AG09309 (cell line): Measurements from ENCODE around the gene IL3RA.
A peak's percentile ranks its signal among the peaks of the same experiment; 100 is the strongest.

Experiments
- DNase-seq: peaks from one replicate; pipeline ENCODE4 v3.0.0-alpha.2; 2010; ENCODE audit warnings: low read depth
- H3K4me3 ChIP-seq: 2 replicates; pipeline ENCODE4 v1.5.1; 2011; ENCODE audit warnings: mild to moderate bottlenecking, low read depth, low read length, moderate library complexity; ENCODE audit not compliant: control insufficient read depth
- TF ChIP-seq, protein P1 (sequence below): IDR thresholded peaks from 2 replicates; pipeline ENCODE4 v1.5.1; 2011; ENCODE audit warnings: mild to moderate bottlenecking, low read depth, low read length, inconsistent platforms; ENCODE audit not compliant: insufficient read depth, control insufficient read depth; ENCODE audit errors: missing control alignments

Gene IL3RA

GRCh38 chrX:1390621-1391369 lies 54.2 kb downstream of the IL3RA start:
- H3K4me3 ChIP-seq: peak overlapping the region; percentile 94
- TF ChIP-seq, protein P1, sequence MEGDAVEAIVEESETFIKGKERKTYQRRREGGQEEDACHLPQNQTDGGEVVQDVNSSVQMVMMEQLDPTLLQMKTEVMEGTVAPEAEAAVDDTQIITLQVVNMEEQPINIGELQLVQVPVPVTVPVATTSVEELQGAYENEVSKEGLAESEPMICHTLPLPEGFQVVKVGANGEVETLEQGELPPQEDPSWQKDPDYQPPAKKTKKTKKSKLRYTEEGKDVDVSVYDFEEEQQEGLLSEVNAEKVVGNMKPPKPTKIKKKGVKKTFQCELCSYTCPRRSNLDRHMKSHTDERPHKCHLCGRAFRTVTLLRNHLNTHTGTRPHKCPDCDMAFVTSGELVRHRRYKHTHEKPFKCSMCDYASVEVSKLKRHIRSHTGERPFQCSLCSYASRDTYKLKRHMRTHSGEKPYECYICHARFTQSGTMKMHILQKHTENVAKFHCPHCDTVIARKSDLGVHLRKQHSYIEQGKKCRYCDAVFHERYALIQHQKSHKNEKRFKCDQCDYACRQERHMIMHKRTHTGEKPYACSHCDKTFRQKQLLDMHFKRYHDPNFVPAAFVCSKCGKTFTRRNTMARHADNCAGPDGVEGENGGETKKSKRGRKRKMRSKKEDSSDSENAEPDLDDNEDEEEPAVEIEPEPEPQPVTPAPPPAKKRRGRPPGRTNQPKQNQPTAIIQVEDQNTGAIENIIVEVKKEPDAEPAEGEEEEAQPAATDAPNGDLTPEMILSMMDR: no peak
- DNase-seq: no peak

DNA sequence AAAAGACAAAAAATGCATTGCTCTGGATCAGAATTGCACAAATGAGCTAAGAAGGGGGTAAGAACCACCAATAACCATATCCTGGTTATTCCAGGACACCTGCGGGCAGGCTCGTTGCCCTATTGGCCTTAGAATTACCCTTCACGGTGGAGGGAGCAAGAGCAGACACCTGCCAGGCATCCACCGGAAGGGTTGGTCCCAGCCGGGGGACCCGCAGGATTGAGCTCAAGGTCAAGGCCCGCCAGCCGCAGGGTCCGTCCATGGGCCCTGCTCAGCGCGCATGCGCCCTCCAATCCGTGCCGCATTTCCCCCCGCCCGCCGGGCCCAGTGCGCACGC lies 54.8 kb downstream of the IL3RA start:
- DNase-seq: no peak
- TF ChIP-seq, protein P1: no peak
- H3K4me3 ChIP-seq: peak overlapping the region; percentile 94

GRCh38 chrX:1391707-1392375 lies 55.3 kb downstream of the IL3RA start, which contains the start of gene SLC25A6:
Gene SLC25A6 (minus strand): TSS chrX:1392113. CDS start chrX:1392009, 104 bp downstream.
- peak within 1 kb of the TSS; percentile 94 for H3K4me3 ChIP-seq
- DNase-seq: peak; percentile 79
- TF ChIP-seq, protein P1: no peak

DNA sequence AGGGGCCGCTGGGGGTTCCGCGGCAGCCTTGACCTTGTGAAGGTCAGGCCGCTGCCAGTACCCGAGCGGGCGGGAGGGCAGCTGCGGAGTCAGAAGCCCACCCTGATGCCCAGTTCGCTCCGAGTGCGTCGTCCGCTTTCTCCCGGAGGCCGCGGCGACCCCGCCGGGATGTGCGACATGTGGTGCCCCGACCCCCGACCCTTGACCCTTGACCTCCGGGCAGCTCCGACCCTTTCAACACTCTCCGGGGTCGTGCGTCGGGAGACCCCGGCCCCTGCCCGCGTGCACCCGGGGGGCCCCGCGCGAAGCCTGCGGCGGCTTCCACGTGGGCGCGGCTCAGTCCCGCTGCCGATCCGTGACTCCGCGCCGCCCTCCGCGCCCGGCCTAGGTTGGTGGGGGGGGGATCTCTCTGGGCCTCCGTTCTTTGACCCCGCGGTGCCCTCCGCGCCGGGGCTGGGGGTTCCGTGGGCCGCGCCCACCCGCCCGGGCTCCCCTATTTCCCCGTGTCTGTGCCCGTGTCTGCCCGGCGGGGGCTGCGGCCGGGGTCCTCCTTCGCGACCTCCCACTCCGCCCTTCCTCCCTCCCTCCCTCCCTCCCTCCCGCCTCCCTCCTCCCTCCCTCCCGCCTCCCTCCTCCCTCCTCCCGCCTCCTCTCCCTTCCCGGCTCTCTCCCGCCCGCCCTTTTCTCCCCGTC lies 55.9 kb downstream of the IL3RA start:
- DNase-seq: peak; percentile 14
- TF ChIP-seq, protein P1: no peak
- peak overlapping the region; percentile 84 for H3K4me3 ChIP-seq

DNA sequence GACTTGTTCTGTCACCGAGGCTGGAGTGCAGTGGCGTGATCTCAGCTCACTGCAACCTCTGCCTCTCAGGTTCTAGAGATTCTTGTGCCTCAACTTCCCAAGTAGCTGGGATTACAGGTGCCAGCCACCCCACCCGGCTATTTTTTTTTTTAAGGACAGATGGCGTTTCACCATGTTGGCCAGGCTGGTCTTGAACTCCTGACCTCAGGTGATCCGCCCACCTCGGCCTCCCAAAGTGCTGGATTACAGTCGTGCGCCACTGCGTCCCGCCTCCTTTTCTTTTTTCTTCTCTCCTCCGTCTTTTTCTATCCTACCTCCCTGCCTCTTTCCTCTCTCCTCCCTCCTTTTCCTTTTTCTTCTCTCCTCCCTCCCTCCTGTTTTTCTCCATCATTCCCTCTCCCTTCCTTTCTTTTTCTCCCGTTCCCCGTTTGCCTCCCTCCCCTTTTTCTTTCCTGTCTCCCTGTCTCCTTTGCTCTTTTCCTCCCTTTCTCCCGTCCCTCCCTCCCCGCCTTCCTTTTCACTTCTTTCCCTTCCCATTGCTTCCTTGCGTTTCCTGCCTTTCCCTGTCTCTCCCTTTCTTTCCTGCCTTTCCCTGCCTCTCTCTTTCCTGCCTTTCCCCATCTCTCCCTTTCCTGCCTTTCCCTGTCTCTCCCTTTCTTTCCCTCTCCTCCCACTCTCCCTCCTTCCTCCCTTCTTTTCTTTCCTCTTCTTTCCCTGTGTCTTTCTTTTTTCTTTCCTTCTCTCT lies 57.5 kb downstream of the IL3RA start:
- TF ChIP-seq, protein P1: no peak
- DNase-seq: no peak

DNA sequence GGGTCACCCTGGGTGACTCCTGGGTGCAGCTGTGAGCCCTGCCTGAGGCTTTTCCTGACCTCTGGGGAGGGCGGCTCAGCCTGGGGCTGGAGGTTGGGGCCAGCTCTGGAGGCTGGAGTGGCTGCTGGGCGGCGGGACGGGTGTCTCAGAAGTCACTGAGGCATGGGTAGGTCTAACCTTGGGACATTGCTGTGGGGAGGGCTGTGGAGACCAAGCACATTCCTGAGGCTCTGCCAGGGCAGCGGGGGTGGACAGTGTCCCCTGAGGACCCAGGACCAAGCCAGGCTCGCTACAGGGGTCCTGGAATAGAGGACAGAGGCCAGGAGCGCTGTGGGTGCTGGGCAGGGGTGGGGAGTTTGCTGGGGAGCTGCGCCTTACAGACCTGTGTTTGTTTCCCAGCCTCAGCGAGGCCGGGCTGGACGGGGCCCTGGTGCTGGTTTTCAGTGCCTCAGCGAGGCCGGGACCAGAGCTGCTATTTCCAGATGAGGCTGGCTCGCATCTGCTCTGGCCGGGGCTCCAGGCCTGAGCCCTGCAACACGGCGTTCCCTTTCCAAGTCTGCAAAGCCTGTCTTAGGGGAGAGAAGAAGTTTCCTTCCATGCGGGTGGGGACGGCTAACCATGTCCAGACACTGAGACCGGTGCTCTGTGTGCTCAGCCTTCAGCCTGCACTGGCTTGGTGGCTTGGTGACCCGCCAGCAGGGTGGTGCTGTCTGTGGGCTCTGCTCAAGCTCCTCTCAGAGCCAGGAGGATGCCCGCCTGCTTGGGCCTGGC lies 58.3 kb downstream of the IL3RA start:
- TF ChIP-seq, protein P1: no peak
- H3K4me3 ChIP-seq: no peak overlapping the region
- no peak for DNase-seq

More for the DNA sequence above, 57.5 kb downstream of the IL3RA start:
- H3K4me3 ChIP-seq: no peak overlapping the region
